Ishikawa (cell line): ENCODE measurements around the gene PPM1J.

Experiments
- CEBPB ChIP-seq: IDR thresholded peaks from 2 replicates; pipeline ENCODE4 v1.6.1; 2012
- EGR1 ChIP-seq: IDR thresholded peaks from 2 replicates; pipeline ENCODE4 v1.6.1; 2012
- EP300 ChIP-seq: IDR thresholded peaks from 2 replicates; pipeline ENCODE4 v1.6.1; 2012; ENCODE audit warnings: borderline replicate concordance
- RAD21 ChIP-seq: IDR thresholded peaks from 2 replicates; pipeline ENCODE4 v1.6.1; 2012; ENCODE audit warnings: low read depth
- TAF1 ChIP-seq: IDR thresholded peaks from 2 replicates; pipeline ENCODE4 v1.6.1; 2012; ENCODE audit warnings: low read depth, mild to moderate bottlenecking
- TCF12 ChIP-seq: IDR thresholded peaks from 2 replicates; pipeline ENCODE4 v1.6.1; 2012; ENCODE audit warnings: low read depth
- TF ChIP-seq, protein P1 (sequence below): IDR thresholded peaks from 2 replicates; pipeline ENCODE4 v1.6.1; 2012

DNA sequence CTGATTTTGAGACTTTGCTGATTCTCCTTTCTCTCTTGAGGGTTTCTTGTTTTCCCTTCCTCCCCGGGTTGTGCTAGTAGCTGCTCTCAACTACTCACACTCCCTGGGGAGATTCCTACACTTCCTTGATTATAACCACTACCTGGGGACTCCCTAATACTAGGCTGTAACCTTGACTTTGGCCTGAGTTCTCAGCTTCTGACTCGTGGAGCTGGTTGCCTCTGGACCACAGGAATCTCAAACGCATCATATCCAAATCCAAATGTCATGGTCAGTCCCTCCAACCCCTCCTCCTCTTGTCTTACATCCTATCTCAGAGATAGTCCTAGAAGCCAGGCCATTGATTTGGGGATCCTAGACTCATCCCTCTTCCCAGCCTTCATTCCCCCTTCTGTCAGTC is 28.7 kb downstream of the PPM1J start:
- no peak for TF ChIP-seq EP300
- TF ChIP-seq CEBPB: no peak
- TF ChIP-seq, protein P1, sequence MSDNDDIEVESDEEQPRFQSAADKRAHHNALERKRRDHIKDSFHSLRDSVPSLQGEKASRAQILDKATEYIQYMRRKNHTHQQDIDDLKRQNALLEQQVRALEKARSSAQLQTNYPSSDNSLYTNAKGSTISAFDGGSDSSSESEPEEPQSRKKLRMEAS: no peak
- no peak for TF ChIP-seq RAD21
- no peak for TF ChIP-seq EGR1
- TF ChIP-seq TCF12: no peak
- no peak for TF ChIP-seq TAF1
